Chondrocyte (in vitro differentiated cells): ENCODE measurements around the gene SUCLG2. TPM values are rescaled to one million over a fixed set of nuclear protein-coding genes. Genes with fewer than 3 reads are reported as not detected.

ENCODE experiments used
- DNase-seq: peaks from one replicate; pipeline ENCODE4 v3.0.0; 2021; ENCODE audit warnings: mixed read lengths, low spot score
- H3K27ac Mint-ChIP-seq: one replicate; pipeline ENCODE4 v1.8.0; 2021; ENCODE audit warnings: mild to moderate bottlenecking, moderate library complexity, mixed read lengths; ENCODE audit not compliant: unreplicated experiment
- H3K27me3 Mint-ChIP-seq: 2 replicates; pipeline ENCODE4 v1.8.0; 2021; ENCODE audit warnings: low read depth, mixed read lengths
- H3K36me3 Mint-ChIP-seq: 2 replicates; pipeline ENCODE4 v1.8.0; 2021; ENCODE audit warnings: low read depth, mixed read lengths
- H3K4me1 Mint-ChIP-seq: 2 replicates; pipeline ENCODE4 v1.8.0; 2021; ENCODE audit warnings: low read depth, mild to moderate bottlenecking, mixed read lengths
- H3K4me3 Mint-ChIP-seq: one replicate; pipeline ENCODE4 v1.8.0; 2021; ENCODE audit warnings: mild to moderate bottlenecking, moderate library complexity, mixed read lengths; ENCODE audit not compliant: unreplicated experiment
- H3K9me3 Mint-ChIP-seq: 2 replicates; pipeline ENCODE4 v1.8.0; 2021; ENCODE audit warnings: low read depth, mixed read lengths
- total RNA-seq: library from RNA; stranded (reverse); gene quantifications from 3 replicates; pipeline ENCODE4 v1.2.1, GENCODE V29; 2021
- TF ChIP-seq, protein P1 (sequence below): fragments of 200-600 bp; sonication (generic); IDR thresholded peaks from 2 replicates; pipeline ENCODE4 v1.5.0; 2021; ENCODE audit warnings: antibody characterized with exemption, mild to moderate bottlenecking, moderate library complexity

SUCLG2 gene
- total RNA-seq, 1 donor from 2014 or later: 24.3 TPM

DNA sequence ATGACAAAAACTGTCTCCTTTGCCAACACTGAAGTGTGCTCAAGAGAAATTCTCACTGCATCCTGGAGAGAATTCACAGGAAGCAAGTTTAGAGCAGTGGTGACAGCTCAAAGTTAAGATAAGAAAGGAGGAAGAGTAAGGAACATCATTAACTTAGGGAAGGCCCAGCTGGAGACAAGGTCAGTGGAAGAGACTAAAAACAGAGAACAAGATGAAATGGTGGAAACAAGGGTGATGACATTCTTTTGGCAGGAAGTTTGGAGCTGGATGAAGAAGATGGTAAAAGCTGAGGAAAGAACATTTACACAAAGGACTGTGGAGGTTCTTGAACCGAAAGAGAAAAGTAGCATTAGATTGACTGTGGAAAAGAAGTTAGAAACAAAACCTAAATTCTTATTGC is 6.7 kb upstream of the SUCLG2 start:
- TF ChIP-seq, protein P1, sequence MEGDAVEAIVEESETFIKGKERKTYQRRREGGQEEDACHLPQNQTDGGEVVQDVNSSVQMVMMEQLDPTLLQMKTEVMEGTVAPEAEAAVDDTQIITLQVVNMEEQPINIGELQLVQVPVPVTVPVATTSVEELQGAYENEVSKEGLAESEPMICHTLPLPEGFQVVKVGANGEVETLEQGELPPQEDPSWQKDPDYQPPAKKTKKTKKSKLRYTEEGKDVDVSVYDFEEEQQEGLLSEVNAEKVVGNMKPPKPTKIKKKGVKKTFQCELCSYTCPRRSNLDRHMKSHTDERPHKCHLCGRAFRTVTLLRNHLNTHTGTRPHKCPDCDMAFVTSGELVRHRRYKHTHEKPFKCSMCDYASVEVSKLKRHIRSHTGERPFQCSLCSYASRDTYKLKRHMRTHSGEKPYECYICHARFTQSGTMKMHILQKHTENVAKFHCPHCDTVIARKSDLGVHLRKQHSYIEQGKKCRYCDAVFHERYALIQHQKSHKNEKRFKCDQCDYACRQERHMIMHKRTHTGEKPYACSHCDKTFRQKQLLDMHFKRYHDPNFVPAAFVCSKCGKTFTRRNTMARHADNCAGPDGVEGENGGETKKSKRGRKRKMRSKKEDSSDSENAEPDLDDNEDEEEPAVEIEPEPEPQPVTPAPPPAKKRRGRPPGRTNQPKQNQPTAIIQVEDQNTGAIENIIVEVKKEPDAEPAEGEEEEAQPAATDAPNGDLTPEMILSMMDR: no peak
- H3K27ac Mint-ChIP-seq: peak overlapping the region; percentile 5
- H3K4me1 Mint-ChIP-seq: no peaks in the 10 kb centered on the region
- no peaks in the 10 kb centered on the region for H3K9me3 Mint-ChIP-seq
- no peak overlapping the region for H3K4me3 Mint-ChIP-seq
- no peaks in the 10 kb centered on the region for H3K36me3 Mint-ChIP-seq
- no peaks in the 10 kb centered on the region for H3K27me3 Mint-ChIP-seq
- no peak for DNase-seq

DNA sequence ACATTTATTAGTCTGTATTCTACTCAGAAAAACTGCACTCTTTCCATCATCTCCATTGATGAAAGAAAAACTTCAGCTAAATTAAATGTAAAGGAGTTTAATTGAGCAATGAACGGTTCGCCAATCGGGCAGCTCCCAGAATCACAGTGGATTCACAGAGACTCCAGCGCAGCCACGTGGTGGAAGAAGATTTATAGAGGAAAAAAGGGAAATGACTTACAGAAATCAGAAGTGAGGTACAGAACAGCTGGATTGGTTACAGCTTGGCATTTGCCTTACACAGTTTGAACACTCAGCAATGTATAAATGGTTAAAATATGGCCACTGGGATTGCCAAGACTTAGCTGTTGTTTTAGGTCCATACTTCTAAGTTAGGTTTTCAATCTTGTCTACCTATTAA is 2.8 kb upstream of the SUCLG2 start:
- H3K27ac Mint-ChIP-seq: no peak overlapping the region
- TF ChIP-seq, protein P1: no peak

DNA sequence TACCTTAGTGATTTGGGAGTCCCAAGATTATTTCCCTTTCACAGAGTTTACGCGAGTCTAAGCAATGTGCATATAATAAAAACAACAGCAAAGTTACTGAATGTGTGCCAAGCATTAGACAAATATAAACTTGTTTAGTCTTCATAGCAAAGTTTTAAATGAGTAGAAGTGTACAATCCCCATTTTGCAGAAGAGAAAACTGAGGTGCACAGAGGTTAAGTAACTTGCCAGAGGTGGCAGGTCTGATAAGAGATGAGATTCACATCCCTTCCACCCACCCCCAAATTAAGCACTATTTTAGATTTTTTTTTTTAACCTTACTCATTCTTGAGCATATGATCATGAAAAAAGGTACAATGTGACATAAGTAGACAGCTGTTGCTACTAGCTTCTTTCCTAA is 2.2 kb upstream of the SUCLG2 start:
- Mint-ChIP-seq H3K4me1 (peaks cover 20% of the 10 kb centered on the region), H3K4me3 (no peak overlapping the region), H3K27ac (no peak overlapping the region), H3K9me3 (no peaks in the 10 kb centered on the region), H3K36me3 (no peaks in the 10 kb centered on the region), H3K27me3 (no peaks in the 10 kb centered on the region)
- TF ChIP-seq, protein P1: no peak
- DNase-seq: no peak

More for the DNA sequence above, 2.8 kb upstream of the SUCLG2 start:
- Mint-ChIP-seq H3K4me1 (peaks cover 20% of the 10 kb centered on the region), H3K4me3 (no peak overlapping the region), H3K36me3 (no peaks in the 10 kb centered on the region), H3K27me3 (no peaks in the 10 kb centered on the region), H3K9me3 (no peaks in the 10 kb centered on the region)
- no peak for DNase-seq

DNA sequence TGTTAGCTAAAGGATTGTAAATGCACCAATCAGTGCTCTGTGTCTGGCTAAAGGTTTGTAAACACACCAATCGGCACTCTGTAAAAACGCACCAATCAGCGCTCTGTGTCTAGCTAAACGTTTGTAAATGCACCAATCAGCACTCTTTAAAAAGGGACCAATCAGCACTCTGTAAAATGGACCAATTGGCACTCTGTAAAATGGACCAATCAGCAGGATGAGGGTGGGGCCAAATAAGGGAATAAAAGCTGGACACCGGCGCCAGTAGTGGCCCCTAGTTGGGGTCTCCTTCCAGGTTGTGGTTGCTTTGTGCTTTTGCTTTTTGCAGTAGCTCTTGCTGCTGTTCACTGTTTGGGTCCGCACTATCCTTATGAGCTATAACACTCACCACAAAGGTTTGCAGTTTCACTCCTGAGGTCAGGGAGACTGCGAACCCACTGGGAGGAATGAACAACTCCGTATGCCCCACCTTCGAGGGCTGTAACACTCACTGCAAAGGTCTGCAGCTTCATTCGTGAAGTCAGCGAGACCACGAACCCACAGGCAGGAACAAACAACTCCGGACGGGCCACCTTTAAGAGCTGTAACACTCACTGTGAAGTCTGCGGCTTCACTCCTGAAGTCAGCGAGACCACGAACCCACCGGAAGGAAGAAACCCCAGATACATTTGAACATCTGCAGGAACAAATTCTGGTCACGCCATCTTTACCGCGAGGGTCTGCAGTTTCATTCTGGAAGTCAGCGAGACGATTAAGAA is 1.1 kb upstream of the SUCLG2 start:
- TF ChIP-seq, protein P1: no peak
- H3K9me3 Mint-ChIP-seq: no peaks in the 10 kb centered on the region
- H3K4me1 Mint-ChIP-seq: peaks cover 20% of the 10 kb centered on the region
- no peak overlapping the region for H3K27ac Mint-ChIP-seq
- H3K27me3 Mint-ChIP-seq: no peaks in the 10 kb centered on the region
- peak overlapping the region; percentile 77 for H3K4me3 Mint-ChIP-seq
- no peak for DNase-seq
- H3K36me3 Mint-ChIP-seq: no peaks in the 10 kb centered on the region

DNA sequence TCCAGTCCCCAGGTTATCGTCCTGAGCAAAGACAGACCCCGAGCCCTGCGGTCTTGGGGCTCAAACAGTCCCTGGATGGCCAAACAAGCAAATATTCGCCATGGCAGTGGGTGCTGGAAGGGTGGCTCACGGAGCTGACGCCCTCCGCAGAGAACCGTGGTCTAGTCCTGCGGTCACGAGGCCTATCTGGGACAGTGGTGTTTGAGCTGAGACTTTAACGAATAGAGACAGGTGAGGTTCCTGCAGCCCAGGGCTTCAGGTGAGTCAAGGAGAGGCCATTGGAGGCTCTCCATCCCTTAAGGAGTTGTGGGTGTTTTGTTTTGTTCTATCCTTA is 399 bp upstream of the SUCLG2 start:
- Mint-ChIP-seq H3K36me3 (no peaks in the 10 kb centered on the region), H3K27ac (peak overlapping the region; percentile 82), H3K4me1 (peaks cover 20% of the 10 kb centered on the region), H3K27me3 (no peaks in the 10 kb centered on the region), H3K9me3 (no peaks in the 10 kb centered on the region), H3K4me3 (peak overlapping the region; percentile 77)
- DNase-seq: no peak
- TF ChIP-seq, protein P1: no peak
